SH-SY5Y (cell line): Measurements from ENCODE around the gene GRIP1.

Experiments
- GATA2 ChIP-seq: IDR thresholded peaks from 2 replicates; pipeline ENCODE4 v1.6.1; 2011; ENCODE audit warnings: mild to moderate bottlenecking, low read depth, low read length
- GATA3 ChIP-seq: IDR thresholded peaks from 2 replicates; pipeline ENCODE4 v1.6.1; 2011; ENCODE audit warnings: low read depth, mild to moderate bottlenecking, low read length, moderate library complexity

Gene GRIP1

GRCh38 chr12:66617991-66618390 is 60.9 kb downstream of the GRIP1 start:
- no peak for TF ChIP-seq GATA2
- TF ChIP-seq GATA3, result no peak

DNA sequence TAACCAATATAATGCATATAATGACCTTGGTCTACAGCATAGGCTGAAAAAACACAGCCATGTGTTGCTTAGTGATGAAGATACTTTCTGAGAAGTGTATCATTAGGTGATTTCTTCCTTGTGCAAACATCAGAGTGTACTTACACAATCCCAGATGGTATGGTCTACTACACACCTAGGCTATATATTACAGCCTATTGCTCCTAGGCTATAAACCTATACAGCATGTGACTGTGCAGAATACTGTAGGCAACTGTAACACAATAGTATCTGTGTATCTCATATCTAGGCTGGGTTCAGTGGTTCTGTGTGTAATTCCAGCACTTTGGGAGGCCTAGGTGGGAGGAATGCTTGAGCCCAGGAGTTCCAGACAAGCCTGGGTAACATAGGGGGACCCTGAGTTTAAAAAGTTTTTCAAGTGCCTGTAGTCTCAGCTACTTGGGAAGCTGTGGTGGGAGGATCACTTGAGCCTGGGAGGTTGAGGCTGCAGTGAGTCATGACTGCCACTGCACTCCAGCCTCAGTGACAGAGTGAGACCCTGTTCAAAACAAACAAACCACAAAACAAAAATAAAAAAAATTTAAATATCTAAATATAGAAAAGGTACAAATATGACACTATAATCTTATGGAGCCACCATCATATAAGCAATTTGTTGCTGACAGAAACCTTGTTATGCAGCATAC is 66.6 kb downstream of the GRIP1 start:
- TF ChIP-seq GATA2 (no peak), GATA3 (no peak)

- no peak for TF ChIP-seq GATA3
- no peak for TF ChIP-seq GATA2
These were observed 71.7 kb downstream of the GRIP1 start for GRCh38 chr12:66607147-66607546.

- TF ChIP-seq GATA3, result no peak
- no peak for TF ChIP-seq GATA2
These were observed 73.6 kb downstream of the GRIP1 start for GRCh38 chr12:66605293-66605692.

DNA sequence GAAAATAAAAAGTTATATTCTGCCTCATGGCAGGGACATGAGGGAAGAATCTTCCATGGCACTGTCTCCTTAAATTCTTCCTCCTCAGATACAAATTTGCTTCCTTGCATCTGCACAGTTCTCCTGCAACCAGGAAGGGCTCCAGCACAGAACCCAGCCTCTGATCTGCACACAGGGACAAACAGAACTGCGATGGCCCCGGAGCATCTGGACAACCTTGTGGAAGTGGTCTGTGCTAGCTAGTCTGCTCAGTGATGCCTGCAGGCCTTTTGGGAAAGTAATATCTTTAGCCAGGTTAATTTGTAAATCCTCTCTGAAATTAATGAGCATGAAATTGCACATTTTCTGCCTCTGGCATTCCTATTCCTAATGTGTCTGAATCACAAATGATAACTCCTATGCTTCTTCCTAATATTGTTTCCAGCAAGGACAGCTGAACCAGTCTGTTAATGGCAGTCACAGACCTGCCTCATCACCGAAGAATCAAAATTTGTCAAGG is 74.8 kb downstream of the GRIP1 start:
- TF ChIP-seq GATA2 (no peak), GATA3 (no peak)

- no peak for TF ChIP-seq GATA3
- no peak for TF ChIP-seq GATA2
These were observed 75.4 kb downstream of the GRIP1 start for GRCh38 chr12:66603461-66603860.

DNA sequence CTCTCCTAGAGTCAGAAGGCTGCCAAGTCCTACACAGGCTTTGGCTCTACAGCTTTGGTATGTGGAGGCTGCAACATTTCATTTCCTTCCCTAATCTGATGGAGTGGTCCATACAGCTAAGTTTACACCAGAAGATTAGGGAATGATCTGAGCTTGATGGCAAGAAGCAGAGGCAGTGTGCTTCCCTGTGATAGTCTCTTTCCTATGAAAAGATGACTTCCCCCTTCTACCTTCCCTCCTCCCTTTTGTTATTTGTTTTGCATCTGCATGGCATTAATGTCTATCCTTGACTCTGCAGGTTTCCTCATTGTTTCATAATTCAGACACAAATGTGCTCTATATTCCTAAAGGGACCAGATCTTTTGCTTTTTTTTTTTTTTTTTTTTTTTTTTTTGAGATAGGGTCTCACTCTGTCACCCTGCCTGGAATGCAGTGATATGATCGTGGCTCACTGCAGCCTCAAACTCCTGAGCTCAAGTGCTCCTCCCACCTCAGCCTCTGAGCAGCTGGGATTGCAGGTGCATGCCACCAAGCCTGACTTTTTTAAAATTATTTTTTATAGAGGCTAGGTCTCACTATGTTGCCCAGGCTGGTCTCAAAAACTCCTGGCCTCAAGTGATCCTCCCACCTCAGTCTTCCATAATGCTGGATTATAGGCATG is 76.3 kb downstream of the GRIP1 start:
- TF ChIP-seq GATA2 (no peak), GATA3 (no peak)

DNA sequence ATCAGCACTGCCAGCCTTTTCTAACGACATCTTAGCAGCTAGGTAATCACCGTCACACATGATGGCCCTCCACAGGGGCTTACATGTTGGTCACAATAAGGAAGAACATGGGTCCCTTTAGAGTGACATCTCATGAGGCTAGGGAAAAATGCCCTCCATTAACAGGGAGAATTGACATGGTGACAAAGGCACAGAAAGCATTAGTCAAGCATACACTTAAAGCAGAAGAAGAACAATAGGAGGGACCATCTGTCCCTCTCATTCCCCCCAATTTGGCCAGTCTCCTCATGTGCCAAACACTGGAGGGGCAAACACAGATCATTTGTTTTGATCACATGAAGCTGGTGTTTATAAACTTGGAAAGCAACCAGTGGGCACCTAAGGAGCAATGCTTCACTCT is 78.0 kb downstream of the GRIP1 start:
- TF ChIP-seq GATA3, result no peak
- TF ChIP-seq GATA2, result no peak

DNA sequence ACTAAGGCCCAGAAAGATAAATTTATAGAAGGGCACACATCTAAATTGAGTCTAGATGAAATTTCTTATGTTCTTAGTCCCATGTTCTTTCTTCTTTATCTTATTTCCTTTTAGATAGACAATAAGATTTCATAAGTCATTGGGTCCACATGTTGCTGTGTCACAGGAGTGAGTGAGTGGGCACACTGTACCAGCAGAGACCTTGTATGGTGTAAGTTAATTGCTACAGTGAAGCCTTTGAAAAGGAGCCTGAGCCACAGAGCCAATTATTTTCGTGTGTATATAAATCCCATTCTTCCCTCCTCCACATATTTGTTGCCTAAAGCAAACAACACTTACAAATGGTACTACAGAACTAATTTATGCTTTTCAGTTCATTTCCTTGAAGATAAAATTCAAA is 79.1 kb downstream of the GRIP1 start:
- TF ChIP-seq GATA3, result no peak
- no peak for TF ChIP-seq GATA2

- TF ChIP-seq GATA3, result no peak
- no peak for TF ChIP-seq GATA2
These were observed 80.3 kb downstream of the GRIP1 start for GRCh38 chr12:66598608-66599007.

DNA sequence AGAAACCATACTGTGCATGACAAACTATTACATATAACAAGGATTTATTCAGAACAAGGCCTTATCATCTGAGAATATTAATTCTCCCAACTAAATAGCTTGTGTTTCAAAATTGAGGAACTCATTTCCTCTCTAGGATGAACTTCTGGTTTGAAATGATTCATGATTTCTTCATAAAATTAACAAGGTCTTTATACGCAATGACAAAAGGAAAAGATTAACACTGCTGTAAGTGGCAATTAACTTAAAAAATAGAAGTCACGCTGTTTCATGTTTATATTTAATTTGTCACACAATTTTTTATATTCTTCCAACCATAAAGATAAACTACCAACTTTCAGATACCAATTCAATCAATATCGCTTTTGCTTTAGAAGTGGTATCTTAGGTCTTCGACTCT is 80.8 kb downstream of the GRIP1 start:
- TF ChIP-seq GATA2 (no peak), GATA3 (no peak)

DNA sequence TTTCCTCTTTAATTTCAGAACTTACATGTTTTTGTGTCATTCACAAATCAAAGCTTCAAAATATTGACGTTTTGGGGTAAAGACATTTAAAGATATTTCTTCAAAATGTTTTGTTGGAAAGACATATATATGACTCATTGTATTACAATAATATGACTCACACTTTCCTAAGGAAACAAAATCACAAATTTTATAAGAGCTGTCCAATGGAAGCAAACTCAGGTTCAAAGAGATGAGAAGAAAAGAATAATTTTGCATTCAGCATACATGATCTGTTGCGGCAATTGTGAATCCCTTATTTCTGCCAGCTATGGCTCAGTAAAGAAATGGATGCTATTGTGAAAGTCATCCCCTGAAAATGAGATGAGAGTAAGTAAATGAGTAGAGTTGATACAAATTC is 82.7 kb downstream of the GRIP1 start:
- TF ChIP-seq GATA3 (no peak), GATA2 (no peak)

GRCh38 chr12:66594688-66595087 is 84.2 kb downstream of the GRIP1 start:
- no peak for TF ChIP-seq GATA2
- TF ChIP-seq GATA3, result no peak

DNA sequence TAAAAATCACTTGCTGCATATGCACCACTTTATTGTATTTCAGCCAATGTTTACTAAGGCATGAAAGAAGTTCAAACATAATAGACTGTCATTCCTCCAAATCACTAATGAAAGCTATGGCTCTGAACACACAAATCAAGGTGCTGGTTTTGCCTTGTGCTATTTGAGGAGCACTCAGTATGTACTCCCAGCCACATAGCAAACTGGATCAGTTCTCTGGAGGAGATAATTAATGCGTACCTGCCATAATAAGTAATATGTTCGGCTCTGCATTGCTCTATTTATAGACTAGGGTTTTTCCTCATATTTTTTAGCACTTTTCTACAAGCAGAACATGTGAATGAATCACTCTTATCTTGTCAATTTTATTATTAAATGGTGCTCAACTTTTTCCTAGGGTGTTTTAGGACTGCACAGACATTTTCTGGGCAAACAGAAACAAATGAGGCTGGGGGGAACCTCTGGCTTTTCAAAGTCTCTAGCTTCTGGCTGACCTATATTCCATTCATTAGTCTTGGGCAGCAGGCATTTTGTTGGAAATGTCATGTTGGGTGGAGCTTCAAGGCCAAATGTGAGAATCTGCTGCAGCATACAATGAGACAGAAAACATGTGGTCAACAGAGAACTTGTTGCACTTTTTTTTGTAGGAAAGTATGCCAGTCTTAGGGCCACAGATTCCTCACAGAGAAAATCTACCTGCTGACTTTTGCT is 88.4 kb downstream of the GRIP1 start:
- TF ChIP-seq GATA3, result no peak
- TF ChIP-seq GATA2, result no peak

DNA sequence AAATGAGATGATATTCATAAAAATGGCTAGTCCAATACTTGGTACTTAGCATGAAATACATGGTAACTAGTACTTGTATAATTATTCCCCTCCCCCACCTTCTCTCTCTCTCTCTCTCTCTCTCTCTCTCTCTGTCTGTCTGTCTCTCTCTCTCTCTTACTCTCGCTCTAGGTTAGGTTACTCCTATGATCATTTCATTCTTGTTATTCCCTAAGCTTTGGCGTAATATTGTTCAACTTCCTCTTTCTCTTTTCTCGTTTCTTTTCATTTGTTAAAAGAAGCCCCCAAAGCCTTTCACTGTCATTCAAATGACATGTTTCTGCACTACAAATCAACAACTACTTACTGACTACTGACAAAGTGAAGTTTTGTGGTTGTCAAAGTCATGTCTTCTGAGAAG is 89.8 kb downstream of the GRIP1 start:
- TF ChIP-seq GATA2, result no peak
- no peak for TF ChIP-seq GATA3
